Fibroblast of lung (primary cell): ENCODE measurements around the gene SDK1. TPM values are rescaled to one million over a fixed set of nuclear protein-coding genes. Genes with fewer than 3 reads are reported as not detected.

Experiments
- DNase-seq, 2 donors: peaks; one replicate each; pipeline versions ENCODE4 v3.0.0 to v3.0.0-alpha.2; 2010; ENCODE audit warnings: low read depth in 2 of 2
- H2AFZ ChIP-seq: 2 replicates; pipeline ENCODE4 v1.5.1; 2012; ENCODE audit warnings: low read length, control low read depth, inconsistent platforms
- H3K27ac ChIP-seq: 2 replicates; pipeline ENCODE4 v1.5.1; 2011; ENCODE audit warnings: low read length, control low read depth; ENCODE audit not compliant: insufficient read depth
- H3K27me3 ChIP-seq: 2 replicates; pipeline ENCODE4 v1.5.1; 2011; ENCODE audit warnings: mild to moderate bottlenecking, low read length; ENCODE audit not compliant: control insufficient read depth, insufficient read depth
- H3K36me3 ChIP-seq: 2 replicates; pipeline ENCODE4 v1.5.1; 2011; ENCODE audit warnings: low read length; ENCODE audit not compliant: control insufficient read depth, insufficient read depth
- H3K4me1 ChIP-seq: 2 replicates; pipeline ENCODE4 v1.5.1; 2011; ENCODE audit warnings: low read length; ENCODE audit not compliant: control insufficient read depth, insufficient read depth; ENCODE audit errors: extremely low read depth
- H3K4me2 ChIP-seq: 2 replicates; pipeline ENCODE4 v1.5.1; 2011; ENCODE audit warnings: low read length, control low read depth; ENCODE audit not compliant: insufficient read depth; ENCODE audit errors: extremely low read depth
- H3K4me3 ChIP-seq, 4 experiments: fragments of 200-600 bp in 1 of 4; sonication (generic) in 1 of 4; replicated peaks in 1 of 4; 2 replicates each; pipeline ENCODE4 v1.5.1; 2011 to 2016; ENCODE audit warnings: low read length in 4 of 4, low read depth in 3 of 4, mild to moderate bottlenecking in 3 of 4, control low read depth in 2 of 4, inconsistent platforms in 1 of 4, mixed read lengths in 1 of 4; ENCODE audit not compliant: insufficient read depth in 1 of 4; ENCODE audit errors: control extremely low read depth in 1 of 4
- H3K79me2 ChIP-seq: 2 replicates; pipeline ENCODE4 v1.5.1; 2012; ENCODE audit warnings: mild to moderate bottlenecking, low read length, inconsistent platforms; ENCODE audit not compliant: control insufficient read depth, insufficient read depth
- H3K9ac ChIP-seq: 2 replicates; pipeline ENCODE4 v1.5.1; 2011; ENCODE audit warnings: mild to moderate bottlenecking, low read length, control low read depth; ENCODE audit not compliant: insufficient read depth
- H3K9me3 ChIP-seq: 2 replicates; pipeline ENCODE4 v1.5.1; 2012; ENCODE audit warnings: low read depth, low read length; ENCODE audit not compliant: control insufficient read depth, insufficient read depth
- H4K20me1 ChIP-seq: 2 replicates; pipeline ENCODE4 v1.5.1; 2011; ENCODE audit warnings: low read length; ENCODE audit not compliant: control insufficient read depth, insufficient read depth; ENCODE audit errors: extremely low read depth
- CTCF ChIP-seq, 2 donors: IDR thresholded peaks in 1 of 2; conservative IDR thresholded peaks in 1 of 2; 1 replicate in 1 of 2; 2 replicates in 1 of 2; pipeline ENCODE4 v1.5.1; 2011 to 2012; ENCODE audit warnings: low read length in 2 of 2, control low read depth in 1 of 2, inconsistent platforms in 1 of 2, low read depth in 1 of 2, mild to moderate bottlenecking in 1 of 2
- EZH2 ChIP-seq: IDR thresholded peaks from 2 replicates; pipeline ENCODE4 v1.5.1; 2012; ENCODE audit warnings: low read length, control low read depth, mild to moderate bottlenecking; ENCODE audit errors: missing control alignments
- polyA plus RNA-seq, 2 donors: library from polyadenylated mRNA; depleted of rRNA in 1 of 2; stranded (reverse) in 1 of 2; unstranded in 1 of 2; fragments of >200 nt; gene quantifications; 2 replicates each; pipeline ENCODE4 v1.2.1, GENCODE V29; 2011 to 2012; ENCODE audit warnings: missing spikeins in 1 of 2
- total RNA-seq: library from RNA; depleted of rRNA; stranded (reverse); fragments of >200 nt; gene quantifications from 2 replicates; pipeline ENCODE4 v1.2.1, GENCODE V29; 2014

SDK1 gene
- total and polyA plus RNA-seq, 2 donors (not counting 1 experiment from before 2014, with no cell fraction given), result 1.0 to 8.6 TPM

GRCh38 chr7:3955026-3955425, 654.0 kb downstream of the SDK1 start:
- Histone ChIP-seq H3K4me3 (no peak overlapping the region), H3K4me2 (no peak overlapping the region), H2AFZ (no peak overlapping the region), H3K4me1 (no peaks in the 10 kb centered on the region), H3K9ac (no peak overlapping the region), H3K27me3 (no peaks in the 10 kb centered on the region), H3K9me3 (no peaks in the 10 kb centered on the region), H3K79me2 (no peaks in the 10 kb centered on the region), H3K36me3 (no peaks in the 10 kb centered on the region), H4K20me1 (no peaks in the 10 kb centered on the region), H3K27ac (no peak overlapping the region)
- no peak for DNase-seq
- TF ChIP-seq EZH2, result no peak
- TF ChIP-seq CTCF (conservative IDR thresholded peaks at IDR 0.05 in 1 of 2, IDR thresholded peaks at IDR 0.05 in 1 of 2; ENCODE audit: low read depth in 1 of 2, low read length in 2 of 2), result no peak

GRCh38 chr7:3955751-3956696, 655.0 kb downstream of the SDK1 start:
- Histone ChIP-seq H2AFZ (no peak overlapping the region), H3K4me3 (no peak overlapping the region), H3K4me1 (no peaks in the 10 kb centered on the region), H3K9me3 (no peaks in the 10 kb centered on the region), H3K4me2 (no peak overlapping the region), H3K9ac (no peak overlapping the region), H4K20me1 (no peaks in the 10 kb centered on the region), H3K27ac (no peak overlapping the region), H3K36me3 (no peaks in the 10 kb centered on the region), H3K27me3 (no peaks in the 10 kb centered on the region), H3K79me2 (no peaks in the 10 kb centered on the region)
- DNase-seq, result peak; percentile 66 to 69
- TF ChIP-seq CTCF (conservative IDR thresholded peaks at IDR 0.05 in 1 of 2, IDR thresholded peaks at IDR 0.05 in 1 of 2; ENCODE audit: low read depth in 1 of 2, low read length in 2 of 2) (no peak), EZH2 (no peak)

GRCh38 chr7:3956949-3957348, 655.9 kb downstream of the SDK1 start:
- Histone ChIP-seq H3K4me2 (no peak overlapping the region), H3K79me2 (no peaks in the 10 kb centered on the region), H3K9me3 (no peaks in the 10 kb centered on the region), H3K36me3 (no peaks in the 10 kb centered on the region), H2AFZ (no peak overlapping the region), H3K27me3 (no peaks in the 10 kb centered on the region), H3K4me1 (no peaks in the 10 kb centered on the region), H3K4me3 (no peak overlapping the region), H3K27ac (no peak overlapping the region), H3K9ac (no peak overlapping the region), H4K20me1 (no peaks in the 10 kb centered on the region)
- TF ChIP-seq CTCF (conservative IDR thresholded peaks at IDR 0.05 in 1 of 2, IDR thresholded peaks at IDR 0.05 in 1 of 2; ENCODE audit: low read depth in 1 of 2, low read length in 2 of 2), result no peak
- no peak for DNase-seq
